H1 (cell line): ENCODE results near the gene CD300LB. TPM values are rescaled to one million over a fixed set of nuclear protein-coding genes. Genes with fewer than 3 reads are reported as not detected.

Experiments used
- CTCF ChIA-PET: fragments of 300-600 bp; sonication (Branson Sonifier 250); formaldehyde crosslinking; loops from one replicate; lab custom pipeline; 2021; ENCODE audit not compliant: partially characterized antibody; lab: Charles Lee
- POLR2A ChIA-PET: fragments of 300-600 bp; sonication (Branson Sonifier 250); formaldehyde crosslinking; loops from one replicate; lab custom pipeline; 2021; ENCODE audit warnings: inconsistent platforms; ENCODE audit not compliant: partially characterized antibody; lab: Charles Lee
- DNase-seq, 2 experiments: peaks; one replicate each; pipeline versions ENCODE4 v3.0.0 to v3.0.0-alpha.2; 2010 to 2022; ENCODE audit warnings: low spot score in 2 of 2, low read depth in 1 of 2, mixed read lengths in 1 of 2
- FAIRE-seq: peaks from 2 replicates; lab custom pipeline; 2011; peaks lifted over from hg19 to GRCh38; lab: Jason Lieb, UNC
- H2AFZ ChIP-seq: 2 replicates; pipeline ENCODE4 v1.8.1; 2012; ENCODE audit warnings: low read length, inconsistent platforms
- H2AK5ac ChIP-seq: 2 replicates; pipeline ENCODE4 v1.6.1; 2013; ENCODE audit warnings: low read depth, low read length
- H2BK120ac ChIP-seq: replicated peaks from 2 replicates; pipeline ENCODE3; 2013; ENCODE audit warnings: low read depth, low read length, inconsistent platforms
- H2BK12ac ChIP-seq: 2 replicates; pipeline ENCODE4 v1.6.1; 2013; ENCODE audit warnings: low read depth, low read length
- H2BK15ac ChIP-seq: 2 replicates; pipeline ENCODE4 v1.6.1; 2013; ENCODE audit warnings: low read length
- H2BK20ac ChIP-seq: 2 replicates; pipeline ENCODE4 v1.6.1; 2013; ENCODE audit warnings: low read length
- H2BK5ac ChIP-seq: 2 replicates; pipeline ENCODE4 v1.6.1; 2013; ENCODE audit warnings: low read depth, low read length
- H3K14ac ChIP-seq: 2 replicates; pipeline ENCODE4 v1.6.1; 2013; ENCODE audit warnings: inconsistent platforms; ENCODE audit not compliant: insufficient read length
- H3K18ac ChIP-seq: 2 replicates; pipeline ENCODE4 v1.6.1; 2013; ENCODE audit warnings: low read length; ENCODE audit errors: extremely low read depth
- H3K23ac ChIP-seq: 2 replicates; pipeline ENCODE4 v1.6.1; 2013; ENCODE audit warnings: inconsistent platforms; ENCODE audit not compliant: insufficient read length
- H3K23me2 ChIP-seq: 2 replicates; pipeline ENCODE4 v1.6.1; 2013; ENCODE audit warnings: low read depth, low read length
- H3K27ac ChIP-seq: 2 replicates; pipeline ENCODE4 v1.6.1; 2011; ENCODE audit warnings: low read depth, low read length, inconsistent platforms
- H3K27me3 ChIP-seq, 4 experiments: replicated peaks in 1 of 4; 1 replicate in 1 of 4; 2 replicates in 3 of 4; pipeline versions ENCODE4 v1.6.1 to v1.8.1; 2011 to 2013; ENCODE audit warnings: low read length in 3 of 4, mild to moderate bottlenecking in 3 of 4, inconsistent platforms in 2 of 4, mixed read lengths in 2 of 4, moderate library complexity in 1 of 4; ENCODE audit not compliant: control insufficient read depth in 3 of 4, insufficient read depth in 3 of 4; ENCODE audit errors: extremely low read depth in 1 of 4
- H3K36me3 ChIP-seq, 4 experiments: 2 replicates each; pipeline versions ENCODE4 v1.6.1 to v1.8.1; 2011 to 2013; ENCODE audit warnings: mild to moderate bottlenecking in 4 of 4, low read length in 3 of 4, moderate library complexity in 2 of 4, control low read depth in 1 of 4, inconsistent platforms in 1 of 4; ENCODE audit not compliant: insufficient read depth in 4 of 4, control insufficient read depth in 2 of 4
- H3K4ac ChIP-seq: replicated peaks from 2 replicates; pipeline ENCODE3; 2013; ENCODE audit warnings: low read length, low read depth, mixed read lengths, inconsistent platforms; ENCODE audit not compliant: insufficient read length
- H3K4me1 ChIP-seq, 4 experiments: replicated peaks in 1 of 4; 1 replicate in 1 of 4; 2 replicates in 3 of 4; pipeline versions ENCODE4 v1.6.1 to v1.8.1; 2011 to 2013; ENCODE audit warnings: low read length in 3 of 4, inconsistent platforms in 2 of 4, mixed read lengths in 1 of 4; ENCODE audit not compliant: insufficient read depth in 4 of 4, control insufficient read depth in 3 of 4
- H3K4me2 ChIP-seq, 2 experiments: 2 replicates each; pipeline versions ENCODE4 v1.6.1 to v1.8.1; 2011 to 2013; ENCODE audit warnings: low read depth in 2 of 2, low read length in 2 of 2, control low read depth in 1 of 2, inconsistent platforms in 1 of 2, mild to moderate bottlenecking in 1 of 2; ENCODE audit not compliant: insufficient read depth in 1 of 2
- H3K4me3 ChIP-seq, 4 experiments: fragments of 200-600, 300-600 bp in 1 of 4; sonication (generic), shearing (Covaris generic), sonication (Bioruptor Twin) in 1 of 4; 2 replicates each; pipeline versions ENCODE4 v1.5.1 to v1.8.1; 2011 to 2016; ENCODE audit warnings: low read length in 4 of 4, low read depth in 3 of 4, control low read depth in 2 of 4, inconsistent platforms in 2 of 4, mild to moderate bottlenecking in 2 of 4, mixed read lengths in 1 of 4, moderate library complexity in 1 of 4; ENCODE audit not compliant: insufficient read depth in 2 of 4; ENCODE audit errors: extremely low read depth in 1 of 4
- H3K56ac ChIP-seq: replicated peaks from 2 replicates; pipeline ENCODE3; 2013; ENCODE audit warnings: low read depth, mild to moderate bottlenecking, mixed read lengths, low read length, inconsistent platforms; ENCODE audit not compliant: insufficient read length
- H3K79me1 ChIP-seq: 2 replicates; pipeline ENCODE4 v1.6.1; 2013; ENCODE audit warnings: low read depth, low read length, control low read depth
- H3K79me2 ChIP-seq, 2 experiments: 2 replicates each; pipeline versions ENCODE4 v1.6.1 to v1.8.1; 2012 to 2013; ENCODE audit warnings: low read length in 2 of 2, mild to moderate bottlenecking in 2 of 2, inconsistent platforms in 1 of 2; ENCODE audit not compliant: insufficient read depth in 2 of 2, control insufficient read depth in 1 of 2
- H3K9ac ChIP-seq, 4 experiments: replicated peaks in 1 of 4; 1 replicate in 1 of 4; 2 replicates in 3 of 4; pipeline versions ENCODE4 v1.6.1 to v1.8.1; 2011 to 2013; ENCODE audit warnings: low read depth in 3 of 4, low read length in 3 of 4, control low read depth in 2 of 4, mild to moderate bottlenecking in 2 of 4, moderate library complexity in 2 of 4, inconsistent platforms in 1 of 4; ENCODE audit errors: extremely low read depth in 1 of 4
- H3K9me3 ChIP-seq, 2 experiments: 2 replicates each; pipeline versions ENCODE4 v1.6.1 to v1.8.1; 2012 to 2013; ENCODE audit warnings: mild to moderate bottlenecking in 2 of 2, moderate library complexity in 2 of 2, control low read depth in 1 of 2, inconsistent platforms in 1 of 2, low read depth in 1 of 2, low read length in 1 of 2, mixed read lengths in 1 of 2; ENCODE audit not compliant: insufficient read depth in 2 of 2
- H4K20me1 ChIP-seq, 2 experiments: replicated peaks in 1 of 2; 2 replicates each; pipeline versions ENCODE3 to v1.8.1; 2011 to 2013; ENCODE audit warnings: inconsistent platforms in 2 of 2, low read length in 2 of 2, mild to moderate bottlenecking in 1 of 2; ENCODE audit not compliant: insufficient read depth in 2 of 2, control insufficient read depth in 1 of 2
- H4K5ac ChIP-seq: 2 replicates; pipeline ENCODE4 v1.6.1; 2013; ENCODE audit warnings: low read length, low read depth, mixed read lengths, inconsistent platforms; ENCODE audit not compliant: insufficient read length
- H4K8ac ChIP-seq: 2 replicates; pipeline ENCODE4 v1.8.0; 2013; ENCODE audit warnings: mild to moderate bottlenecking, moderate library complexity, low read length, inconsistent platforms; ENCODE audit not compliant: insufficient read depth; ENCODE audit errors: extremely low read depth
- H4K91ac ChIP-seq: replicated peaks from 2 replicates; pipeline ENCODE3; 2013; ENCODE audit warnings: low read length, mixed read lengths, inconsistent platforms; ENCODE audit not compliant: insufficient read length
- EZH2 ChIP-seq: fragments of 200-600 bp; sonication (generic); IDR thresholded peaks from 2 replicates; pipeline ENCODE4 v1.7.1; 2012; ENCODE audit warnings: low read depth, mild to moderate bottlenecking, moderate library complexity, low read length, inconsistent platforms; ENCODE audit not compliant: severe bottlenecking
- KDM5A ChIP-seq: fragments of 200-600 bp; IDR thresholded peaks from 2 replicates; pipeline ENCODE4 v1.7.1; 2012; ENCODE audit warnings: mild to moderate bottlenecking, low read length, inconsistent platforms, mixed read lengths
- WGBS, 2 experiments: shearing (Covaris generic) in 1 of 2; methylation state at CpG; one replicate each; pipeline versions ENCODE4 v1.1.6 to v1.1.7; 2013 to 2015; ENCODE audit warnings: low lambda C conversion rate in 2 of 2, mixed read lengths in 2 of 2, inconsistent platforms in 1 of 2, low coverage in 1 of 2, missing lambda C conversion rate in 1 of 2; ENCODE audit not compliant: insufficient replicate concordance in 2 of 2, insufficient coverage in 1 of 2, insufficient read length in 1 of 2; ENCODE audit errors: extremely low coverage in 1 of 2, missing lambda C conversion rate in 1 of 2; 5-methylcytosine and 5-hydroxymethylcytosine counted together
- polyA plus RNA-seq, 7 experiments: library from polyadenylated mRNA; depleted of rRNA in 3 of 7; stranded (reverse) in 5 of 7; unstranded in 2 of 7; fragments of >200 nt in 5 of 7; fragments of 200-250 nt in 2 of 7; gene quantifications; 1 replicate in 5 of 7; 2 replicates in 1 of 7; 4 replicates in 1 of 7; pipeline versions ENCODE4 v1.2.1 to v1.2.3, GENCODE V29; 2011 to 2013; ENCODE audit warnings: missing spikeins in 2 of 7, mixed read lengths in 2 of 7
- total RNA-seq: library from RNA; stranded (reverse); fragmentation: NEBNext Ultra II Directional; extraction: Animal tissue kit (Norgen Biotek cat#: 25700); gene quantifications from 2 replicates; pipeline ENCODE4 v1.2.1, GENCODE V29; 2021

The CD300LB gene
- total and polyA plus RNA-seq, 2 of the 8 experiments (the other 6 are each of a cell fraction or from before 2014, with no cell fraction given), result not detected

- H3K23ac ChIP-seq, result no peak overlapping the region
- no peaks in the 10 kb centered on the region for H3K27me3 ChIP-seq
- no peaks in the 10 kb centered on the region for H3K4me1 ChIP-seq
- no peak overlapping the region for H3K27ac ChIP-seq
- 91% methylated on average over 7 of the region's 7 CpGs; no CpG with 5 or more reads in 1 of the 2 experiments for WGBS, 2 experiments
- no peak overlapping the region for H3K14ac ChIP-seq
- H3K9me3 ChIP-seq, result no peaks in the 10 kb centered on the region; a peak in 1 of 4 replicates
- ChIA-PET CTCF (interaction anchor here (0.6 to 5.0 kb wide), 20 partner anchors 11 to 746 kb away, joined by 3 to 60 read pairs (median 3); partner anchors contain the start of genes CD300A and GPR142), POLR2A (interaction anchor here (1.1 kb wide), 1 partner anchor 61 kb away, joined by 3 read pairs; no protein-coding TSS in a partner anchor)
- H3K36me3 ChIP-seq, result no peaks in the 10 kb centered on the region
- no peak overlapping the region for H3K18ac ChIP-seq
- no peaks in the 10 kb centered on the region for H3K79me1 ChIP-seq
- H3K4me3 ChIP-seq, result no peak overlapping the region
- TF ChIP-seq KDM5A (no peak), EZH2 (no peak)
- no peak overlapping the region for H4K8ac ChIP-seq
- no peak overlapping the region for H4K91ac ChIP-seq
- FAIRE-seq (no peak), DNase-seq (no peak)
- H2AK5ac ChIP-seq, result no peak overlapping the region
- no peaks in the 10 kb centered on the region; the same call in 1 of the 2 replicates for H3K23me2 ChIP-seq
- no peak overlapping the region for H2BK15ac ChIP-seq
- H4K20me1 ChIP-seq, result no peaks in the 10 kb centered on the region
- no peak overlapping the region for H2AFZ ChIP-seq
- H3K4me2 ChIP-seq, result no peak overlapping the region
- H3K79me2 ChIP-seq, result no peaks in the 10 kb centered on the region
- H2BK5ac ChIP-seq, result no peak overlapping the region
- no peak overlapping the region for H3K9ac ChIP-seq
- H2BK12ac ChIP-seq, result no peak overlapping the region
- no peak overlapping the region for H4K5ac ChIP-seq
- H3K56ac ChIP-seq, result no peak overlapping the region
- H3K4ac ChIP-seq, result no peak overlapping the region
- no peak overlapping the region for H2BK20ac ChIP-seq
- no peak overlapping the region for H2BK120ac ChIP-seq
Measured at GRCh38 chr17:74491626-74492025, 39.6 kb downstream of the CD300LB start.
